Muscle of arm (tissue), 14 donors: Measurements from ENCODE around the gene GLYATL1. TPM values are rescaled to one million over a fixed set of nuclear protein-coding genes. Genes with fewer than 3 reads are reported as not detected.

Source experiments
- DNase-seq: peaks from one replicate; pipeline ENCODE4 v3.0.0-alpha.2; 2013
- long read RNA-seq, 11 donors: transcript quantifications; one replicate each; lab custom pipeline, GENCODE V29; 2026
- polyA plus RNA-seq, 12 donors: library from polyadenylated mRNA; unstranded; fragments of 120-200 nt; gene quantifications; one replicate each; pipeline ENCODE4 v1.2.1, GENCODE V29; 2013; ENCODE audit not compliant: insufficient read length in 12 of 12

The GLYATL1 gene
- polyA plus RNA-seq: 1 to 10 TPM in 4 of 12 donors, under 1 TPM in 6, not detected in 2; 0.35 to 1.7 (median 0.74) TPM
- long read RNA-seq, donor 1: 0 reads
- long read RNA-seq, donor 2: 0 reads
- long read RNA-seq, donor 3: 0 reads
- long read RNA-seq, donor 4: 0 reads
- long read RNA-seq, donor 5: 0 reads
- long read RNA-seq, donor 6: 0 reads
- long read RNA-seq, donor 7: 0 reads
- long read RNA-seq, donor 8: 0 reads
- long read RNA-seq, donor 9: 0 reads
- long read RNA-seq, donor 10, partial matches to known transcripts: 0 of 1 reads
- long read RNA-seq, donor 10, other reads (novel, unspliced or antisense): 0 of 1 reads
- long read RNA-seq, donor 11: 0 reads

DNA sequence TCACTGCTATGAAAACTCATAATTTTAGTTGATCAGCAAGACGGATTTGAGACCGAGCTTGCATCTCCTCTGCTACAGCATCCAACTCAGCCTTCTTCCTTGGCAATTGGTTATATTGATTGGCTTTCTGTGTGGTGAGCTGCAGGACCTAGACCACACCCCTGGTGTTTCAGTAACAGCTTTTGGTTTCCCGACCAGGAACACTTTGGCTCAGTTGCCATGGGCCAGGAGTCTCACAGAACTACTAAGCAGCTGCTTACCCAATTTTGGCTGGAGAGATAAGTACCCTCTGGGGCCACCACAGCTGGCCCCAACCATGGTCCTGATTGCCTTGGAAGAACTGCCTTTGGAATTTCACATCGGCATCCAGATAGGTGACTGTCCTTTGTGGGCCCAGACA lies at the start of gene GLYATL1:
Gene GLYATL1 (plus strand): TSS at position 212 of the 400 bp plus-strand sequence. CDS start 7,600 bp downstream, outside the sequence.
- no peak for DNase-seq

GRCh38 chr11:58893899-58894298 lies 45.4 kb upstream of the GLYATL1 start:
- no peak for DNase-seq

DNA sequence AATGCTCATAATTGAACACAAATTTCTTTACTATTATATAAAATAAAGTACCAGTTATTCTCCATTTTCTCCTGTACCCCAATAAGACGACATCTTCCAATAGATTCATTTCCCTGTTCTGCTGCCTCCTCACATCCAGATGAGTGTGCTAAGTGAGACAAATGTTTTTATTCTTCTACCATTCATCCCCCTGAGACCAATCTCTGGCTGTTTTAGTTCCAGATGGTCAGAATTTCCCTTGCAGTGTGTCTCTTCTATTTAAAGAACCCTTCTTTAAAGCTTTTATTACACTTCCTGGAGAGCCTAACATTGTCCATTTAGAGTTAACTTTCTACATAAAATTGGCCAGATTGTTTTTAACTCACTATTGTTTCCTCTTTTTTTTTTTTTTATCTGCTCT lies 41.2 kb upstream of the GLYATL1 start:
- DNase-seq: no peak

- peak; percentile 76 for DNase-seq
These were observed 38.5 kb upstream of the GLYATL1 start for GRCh38 chr11:58900479-58901420.

DNA sequence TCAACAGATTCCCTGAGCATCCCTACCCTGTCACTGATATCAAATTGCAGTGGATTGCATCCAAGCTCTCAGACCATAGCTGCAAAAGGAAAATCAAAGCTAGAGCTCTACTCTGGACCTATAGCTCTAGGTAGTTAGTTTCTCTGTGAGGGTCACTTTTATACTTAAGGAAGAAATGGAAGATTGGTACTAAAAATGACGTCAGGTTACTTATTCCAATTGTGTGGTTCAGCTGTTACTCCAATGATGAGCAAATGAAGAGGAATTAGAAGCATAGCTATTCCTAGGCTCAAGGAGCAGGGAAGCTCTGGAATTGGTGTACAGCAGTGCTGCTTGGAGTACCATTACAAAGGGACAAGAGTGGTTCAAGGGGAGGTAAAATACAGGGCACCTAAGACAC lies 36.4 kb upstream of the GLYATL1 start:
- no peak for DNase-seq

DNA sequence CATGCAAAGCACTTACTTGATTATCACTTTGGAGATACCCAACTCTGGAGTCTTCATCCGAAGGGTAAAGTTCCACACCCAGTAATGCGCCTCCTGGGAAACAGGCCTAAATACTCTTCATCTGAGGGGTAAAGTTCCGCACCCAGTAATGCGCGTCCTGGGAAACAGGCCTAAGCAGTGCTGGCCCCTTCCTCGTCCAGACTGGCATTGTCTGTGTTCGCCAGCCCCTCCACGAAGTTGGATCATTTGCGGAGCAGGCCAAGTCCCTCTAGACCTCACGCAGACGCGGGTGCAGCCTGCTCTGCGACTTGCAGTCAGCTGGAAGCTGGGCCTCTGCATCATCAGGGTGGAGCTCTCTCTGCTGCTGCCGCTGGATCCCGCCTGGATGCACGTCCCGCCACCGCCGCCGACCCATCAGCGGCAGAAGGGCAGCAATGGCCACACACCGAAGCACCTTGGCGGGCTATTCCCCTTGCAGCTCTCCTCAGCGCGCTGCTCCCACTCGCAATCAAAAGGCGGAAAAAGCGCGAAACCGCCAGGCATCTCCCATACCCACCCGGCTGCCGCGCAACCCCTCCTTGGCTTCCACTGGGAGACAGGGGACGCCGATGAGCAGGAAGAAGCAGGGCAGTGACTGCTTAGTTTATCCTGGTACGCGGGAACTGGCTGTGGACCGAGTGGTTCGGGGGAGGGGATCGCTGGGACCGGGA lies 34.1 kb upstream of the GLYATL1 start:
- DNase-seq: peak; percentile 52

- DNase-seq: peak; percentile 89
These were observed 33.4 kb upstream of the GLYATL1 start for GRCh38 chr11:58905721-58906547.

GRCh38 chr11:58907780-58908179 lies 31.5 kb upstream of the GLYATL1 start:
- DNase-seq: no peak

GRCh38 chr11:58912124-58912523 lies 27.2 kb upstream of the GLYATL1 start:
- DNase-seq: no peak

GRCh38 chr11:58913685-58914084 lies 25.6 kb upstream of the GLYATL1 start:
- DNase-seq: no peak

GRCh38 chr11:58914821-58915543 lies 24.3 kb upstream of the GLYATL1 start:
- DNase-seq: no peak

DNA sequence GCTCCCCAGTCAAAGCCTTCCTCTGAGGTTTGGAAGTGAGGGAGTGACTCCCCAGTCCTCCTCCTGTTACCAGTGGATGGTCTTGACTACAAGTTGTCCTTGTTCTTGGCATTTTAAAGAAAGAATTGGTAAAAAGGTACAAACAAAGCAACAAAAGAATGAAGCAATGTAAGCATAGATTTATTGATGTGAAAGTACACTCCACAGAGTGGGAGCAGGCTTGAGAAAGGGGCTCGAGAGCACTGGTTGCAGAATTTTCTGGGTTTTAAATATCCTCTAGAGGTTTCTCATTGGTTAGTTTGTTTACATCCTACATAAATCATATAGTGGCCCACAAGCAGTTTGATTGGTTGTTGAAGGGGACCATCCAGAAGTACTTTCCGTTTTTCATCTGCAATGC lies 22.7 kb upstream of the GLYATL1 start:
- no peak for DNase-seq

GRCh38 chr11:58917159-58917783 lies 22.0 kb upstream of the GLYATL1 start:
- no peak for DNase-seq

GRCh38 chr11:58919561-58919960 lies 19.7 kb upstream of the GLYATL1 start:
- no peak for DNase-seq

DNA sequence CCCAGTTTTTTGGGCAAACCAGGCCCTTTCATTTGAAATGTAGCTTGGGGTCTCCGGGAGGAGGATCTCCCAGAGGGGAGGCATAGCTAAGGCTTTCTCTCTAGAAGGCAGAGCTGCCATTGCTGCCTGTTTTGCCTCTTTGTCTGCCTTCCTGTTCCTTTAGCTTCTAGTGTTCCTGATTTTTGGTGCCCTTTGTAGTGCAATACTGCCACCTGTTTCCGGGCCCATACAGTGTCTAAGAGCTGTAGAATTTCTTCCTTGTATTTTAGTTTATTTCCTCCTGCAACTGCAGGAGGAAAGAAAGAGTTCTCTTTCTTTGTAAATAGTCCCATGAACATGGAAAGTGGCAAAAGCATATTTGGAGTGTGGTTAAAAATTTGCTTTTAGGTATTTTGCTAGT lies 19.3 kb upstream of the GLYATL1 start:
- DNase-seq: no peak

- no peak for DNase-seq
These were observed 17.4 kb upstream of the GLYATL1 start for GRCh38 chr11:58921778-58922390.

DNA sequence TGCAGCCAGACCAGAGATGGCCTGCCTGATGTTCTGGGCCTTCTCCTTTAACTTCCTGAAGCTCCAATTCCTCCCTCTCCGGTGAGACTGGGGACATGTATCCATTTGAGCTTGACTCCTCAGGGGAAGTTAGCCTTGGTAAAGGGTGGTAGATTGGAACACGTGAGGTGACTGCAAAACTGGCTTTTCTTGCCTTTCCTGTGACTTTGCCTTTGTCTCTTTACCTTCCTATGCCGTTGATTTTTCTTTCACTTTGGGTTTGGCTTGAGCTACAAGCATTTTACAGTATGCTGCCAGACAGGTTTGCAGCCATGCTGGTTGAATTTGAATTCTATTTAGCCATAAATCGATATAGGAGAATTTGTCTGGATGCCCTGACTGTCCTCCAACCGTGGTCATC lies 16.8 kb upstream of the GLYATL1 start:
- DNase-seq: no peak

GRCh38 chr11:58923300-58923788 lies 15.9 kb upstream of the GLYATL1 start:
- DNase-seq: no peak

GRCh38 chr11:58924230-58924629 lies 15.1 kb upstream of the GLYATL1 start:
- DNase-seq: no peak
